HepG2 (cell line): ENCODE measurements around the gene PDCD10.

ENCODE experiments used
- ZNF3 ChIP-seq: IDR thresholded peaks from 2 replicates; pipeline ENCODE4 v1.7.0; 2017; ENCODE audit warnings: inconsistent platforms
- ZNF331 ChIP-seq: sonication (generic); formaldehyde crosslinking; IDR thresholded peaks from 2 replicates; pipeline ENCODE4 v1.4.0; 2020; ENCODE audit warnings: missing genetic modification reagents

- TF ChIP-seq ZNF331 (CRISPR knock-in tag) (no peak), ZNF3 (CRISPR knock-in tag) (no peak)
Measured at GRCh38 chr3:167762296-167762695, 27.6 kb upstream of the PDCD10 start.
